HG02798 (cell line): ENCODE measurements around the gene STUB1.

Experiments used
- ATAC-seq: cut with Tn5 transposase; IDR thresholded peaks from one replicate; pipeline ENCODE4 v1.9.1; 2021; ENCODE audit warnings: mild to moderate bottlenecking; ENCODE audit not compliant: unreplicated experiment, poor library complexity

Gene STUB1

GRCh38 chr16:692356-693108, 12.3 kb downstream of the STUB1 start:
- ATAC-seq = no peak

- ATAC-seq = no peak
These were observed 13.2 kb downstream of the STUB1 start for GRCh38 chr16:693364-693763.

- ATAC-seq = no peak
These were observed 13.6 kb downstream of the STUB1 start for GRCh38 chr16:693766-694165.

- ATAC-seq = no peak
These were observed 14.1 kb downstream of the STUB1 start for GRCh38 chr16:694187-694862.

- ATAC-seq = no peak
These were observed 14.7 kb downstream of the STUB1 start for GRCh38 chr16:694863-695354.

- peak; percentile 65 for ATAC-seq
These were observed 15.3 kb downstream of the STUB1 start for GRCh38 chr16:695355-696089.

GRCh38 chr16:698911-699671, 18.9 kb downstream of the STUB1 start:
- no peak for ATAC-seq

- no peak for ATAC-seq
These were observed 20.7 kb downstream of the STUB1 start for GRCh38 chr16:700684-701584.

- no peak for ATAC-seq
These were observed 22.1 kb downstream of the STUB1 start for GRCh38 chr16:702341-702740.

GRCh38 chr16:703406-703805, 23.2 kb downstream of the STUB1 start:
- no peak for ATAC-seq

GRCh38 chr16:704047-704446, 23.8 kb downstream of the STUB1 start:
- ATAC-seq = no peak

GRCh38 chr16:704552-705380, 24.6 kb downstream of the STUB1 start:
- ATAC-seq = no peak

- ATAC-seq = no peak
These were observed 25.4 kb downstream of the STUB1 start, which contains the start of gene FBXL16 for GRCh38 chr16:705431-706188. TSS of gene FBXL16 (minus strand) at chr16:705801. CDS start at chr16:697405, 8,396 bp downstream.

GRCh38 chr16:706189-707061, 26.2 kb downstream of the STUB1 start:
- no peak for ATAC-seq

- no peak for ATAC-seq
These were observed 26.9 kb downstream of the STUB1 start for GRCh38 chr16:707062-707538.

GRCh38 chr16:708019-708418, 27.8 kb downstream of the STUB1 start:
- no peak for ATAC-seq

- no peak for ATAC-seq
These were observed 28.7 kb downstream of the STUB1 start for GRCh38 chr16:708959-709358.
